Measurements from ENCODE around the gene DCLK2.

DNA sequence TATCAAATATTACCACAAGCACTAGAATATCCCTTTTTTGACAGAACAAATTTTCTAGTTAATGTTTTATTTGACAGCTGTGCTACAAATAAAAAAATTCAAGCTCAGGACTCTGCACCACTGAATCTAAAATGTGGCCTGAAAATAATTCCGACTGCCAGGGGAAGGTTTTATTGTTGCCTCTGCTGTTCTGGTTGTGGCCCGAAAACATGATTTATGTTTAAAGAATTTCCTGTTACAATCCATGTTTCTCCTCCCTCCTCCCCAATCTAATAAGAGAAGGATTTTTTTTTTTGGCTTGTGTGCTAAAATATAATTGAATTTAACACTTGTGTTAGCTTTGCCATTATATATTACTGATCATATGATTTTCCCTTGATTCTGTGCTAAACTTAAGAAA, 227.8 kb downstream of the DCLK2 start:
- TF ChIP-seq, protein P1, sequence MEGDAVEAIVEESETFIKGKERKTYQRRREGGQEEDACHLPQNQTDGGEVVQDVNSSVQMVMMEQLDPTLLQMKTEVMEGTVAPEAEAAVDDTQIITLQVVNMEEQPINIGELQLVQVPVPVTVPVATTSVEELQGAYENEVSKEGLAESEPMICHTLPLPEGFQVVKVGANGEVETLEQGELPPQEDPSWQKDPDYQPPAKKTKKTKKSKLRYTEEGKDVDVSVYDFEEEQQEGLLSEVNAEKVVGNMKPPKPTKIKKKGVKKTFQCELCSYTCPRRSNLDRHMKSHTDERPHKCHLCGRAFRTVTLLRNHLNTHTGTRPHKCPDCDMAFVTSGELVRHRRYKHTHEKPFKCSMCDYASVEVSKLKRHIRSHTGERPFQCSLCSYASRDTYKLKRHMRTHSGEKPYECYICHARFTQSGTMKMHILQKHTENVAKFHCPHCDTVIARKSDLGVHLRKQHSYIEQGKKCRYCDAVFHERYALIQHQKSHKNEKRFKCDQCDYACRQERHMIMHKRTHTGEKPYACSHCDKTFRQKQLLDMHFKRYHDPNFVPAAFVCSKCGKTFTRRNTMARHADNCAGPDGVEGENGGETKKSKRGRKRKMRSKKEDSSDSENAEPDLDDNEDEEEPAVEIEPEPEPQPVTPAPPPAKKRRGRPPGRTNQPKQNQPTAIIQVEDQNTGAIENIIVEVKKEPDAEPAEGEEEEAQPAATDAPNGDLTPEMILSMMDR (IDR thresholded peaks at IDR 0.05), result no peak
- no peak for TF ChIP-seq POLR2A (IDR thresholded peaks at IDR 0.05)
- no peak for TF ChIP-seq POLR2AphosphoS5 (IDR thresholded peaks at IDR 0.05)
